HFF-Myc (cell line): ENCODE results near the gene SEC24A.
A peak's percentile ranks its signal among the peaks of the same experiment; 100 is the strongest.
"Not testable (repeated sequence)": the region's sequence is repeated elsewhere in the genome, so short reads cannot be mapped to it uniquely, and the experiment has no call there.

Source experiments
- DNase-seq: peaks from one replicate; pipeline ENCODE4 v3.0.0-alpha.2; 2011; ENCODE audit warnings: low read depth; ENCODE audit errors: extremely low read depth
- H3K4me3 ChIP-seq: replicated peaks from 2 replicates; pipeline ENCODE4 v1.5.1; 2011; ENCODE audit warnings: low read depth, mild to moderate bottlenecking, control low read depth, low read length
- TF ChIP-seq, protein P1 (sequence below): IDR thresholded peaks from 2 replicates; pipeline ENCODE4 v1.5.1; 2012; ENCODE audit warnings: mild to moderate bottlenecking, low read depth, low read length, control low read depth; ENCODE audit errors: missing control alignments

SEC24A gene

DNA sequence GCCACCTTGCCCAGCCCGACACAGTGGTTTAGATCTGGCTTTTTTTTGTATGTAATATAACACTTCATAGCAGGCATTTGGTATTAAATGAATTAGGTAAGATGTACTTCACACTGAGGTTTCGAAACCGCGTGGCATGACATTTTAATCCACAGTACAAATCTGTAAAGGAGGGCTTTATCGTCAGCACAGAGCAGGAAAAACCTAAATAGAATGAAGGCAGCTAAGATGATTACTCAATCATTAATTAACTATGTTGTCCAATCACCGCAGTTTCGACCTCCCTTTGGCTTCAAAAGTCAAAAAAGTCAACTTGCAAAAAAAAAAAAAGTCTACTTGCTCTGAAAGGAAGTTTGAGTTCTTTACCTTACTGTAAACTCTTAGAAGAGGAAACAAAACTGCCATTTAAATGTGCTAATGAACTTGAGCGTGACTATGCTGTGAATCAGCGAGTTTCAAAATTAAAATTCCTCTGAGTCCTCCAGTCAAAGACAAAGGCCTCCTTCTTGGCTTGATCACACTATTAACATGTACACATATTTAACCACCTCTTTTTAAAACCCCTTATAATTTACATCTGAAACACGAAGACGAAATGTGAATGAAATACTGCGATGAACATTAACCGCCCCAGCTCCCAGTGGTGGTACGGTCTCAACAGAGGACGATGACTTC, 698 bp upstream of the SEC24A start:
- TF ChIP-seq, protein P1, sequence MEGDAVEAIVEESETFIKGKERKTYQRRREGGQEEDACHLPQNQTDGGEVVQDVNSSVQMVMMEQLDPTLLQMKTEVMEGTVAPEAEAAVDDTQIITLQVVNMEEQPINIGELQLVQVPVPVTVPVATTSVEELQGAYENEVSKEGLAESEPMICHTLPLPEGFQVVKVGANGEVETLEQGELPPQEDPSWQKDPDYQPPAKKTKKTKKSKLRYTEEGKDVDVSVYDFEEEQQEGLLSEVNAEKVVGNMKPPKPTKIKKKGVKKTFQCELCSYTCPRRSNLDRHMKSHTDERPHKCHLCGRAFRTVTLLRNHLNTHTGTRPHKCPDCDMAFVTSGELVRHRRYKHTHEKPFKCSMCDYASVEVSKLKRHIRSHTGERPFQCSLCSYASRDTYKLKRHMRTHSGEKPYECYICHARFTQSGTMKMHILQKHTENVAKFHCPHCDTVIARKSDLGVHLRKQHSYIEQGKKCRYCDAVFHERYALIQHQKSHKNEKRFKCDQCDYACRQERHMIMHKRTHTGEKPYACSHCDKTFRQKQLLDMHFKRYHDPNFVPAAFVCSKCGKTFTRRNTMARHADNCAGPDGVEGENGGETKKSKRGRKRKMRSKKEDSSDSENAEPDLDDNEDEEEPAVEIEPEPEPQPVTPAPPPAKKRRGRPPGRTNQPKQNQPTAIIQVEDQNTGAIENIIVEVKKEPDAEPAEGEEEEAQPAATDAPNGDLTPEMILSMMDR, result no peak
- DNase-seq, result no peak
- H3K4me3 ChIP-seq, result peak overlapping the region; percentile 100

DNA sequence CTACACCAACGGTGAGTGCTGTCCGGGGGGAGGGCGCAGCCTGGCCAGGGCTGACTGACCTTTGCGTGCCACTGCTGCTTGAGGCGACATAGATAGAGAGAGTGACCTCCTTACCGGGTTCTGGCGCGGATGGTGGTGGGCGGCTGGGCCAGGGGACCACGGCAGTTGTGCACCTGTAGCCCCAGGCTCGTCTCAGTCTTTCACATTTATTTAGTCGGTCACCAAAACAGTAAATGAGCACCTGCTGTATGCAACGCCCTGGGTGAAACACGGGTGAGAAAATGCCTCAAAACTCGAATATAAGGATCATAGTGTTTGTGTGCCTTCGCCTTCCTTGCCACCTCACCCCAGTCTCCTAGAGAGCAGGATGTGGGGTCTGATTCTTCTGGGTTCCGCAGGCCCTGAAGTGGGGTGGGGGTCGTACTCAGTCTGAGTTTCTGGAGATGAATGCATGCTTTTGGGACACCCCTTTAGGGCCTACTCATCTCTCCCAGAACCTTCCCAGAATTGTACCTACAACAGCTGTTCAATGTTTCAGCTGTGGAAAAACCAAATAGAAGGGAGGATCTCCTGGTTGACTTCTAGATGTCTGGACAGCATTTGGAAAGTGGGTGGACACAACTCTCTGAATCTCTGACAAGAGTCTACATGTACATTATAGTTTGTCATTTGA, 714 bp downstream of the SEC24A start:
- TF ChIP-seq, protein P1, result no peak
- no peak for DNase-seq
- H3K4me3 ChIP-seq, result peak overlapping the region; percentile 100

DNA sequence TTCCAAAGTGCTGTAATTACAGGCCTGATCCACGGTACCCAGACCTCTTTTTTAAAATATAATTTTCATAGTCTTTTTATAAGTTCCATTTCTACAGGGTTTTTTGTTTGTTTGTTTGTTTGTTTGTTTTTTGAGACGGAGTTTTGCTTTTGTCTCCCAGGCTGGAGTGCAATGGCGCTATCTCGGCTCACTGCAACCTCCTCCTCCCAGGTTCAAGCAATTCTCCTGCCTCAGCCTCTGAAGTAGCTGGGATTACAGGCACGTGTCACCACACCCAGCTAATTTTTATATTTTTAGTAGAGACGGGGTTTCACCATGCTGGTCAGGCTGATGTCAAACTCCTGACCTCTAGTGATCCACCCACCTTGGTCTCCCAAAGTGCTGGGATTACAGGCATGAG, 2.1 kb downstream of the SEC24A start:
- not testable (repeated sequence) for DNase-seq
- H3K4me3 ChIP-seq, result peak overlapping the region; percentile 100

DNA sequence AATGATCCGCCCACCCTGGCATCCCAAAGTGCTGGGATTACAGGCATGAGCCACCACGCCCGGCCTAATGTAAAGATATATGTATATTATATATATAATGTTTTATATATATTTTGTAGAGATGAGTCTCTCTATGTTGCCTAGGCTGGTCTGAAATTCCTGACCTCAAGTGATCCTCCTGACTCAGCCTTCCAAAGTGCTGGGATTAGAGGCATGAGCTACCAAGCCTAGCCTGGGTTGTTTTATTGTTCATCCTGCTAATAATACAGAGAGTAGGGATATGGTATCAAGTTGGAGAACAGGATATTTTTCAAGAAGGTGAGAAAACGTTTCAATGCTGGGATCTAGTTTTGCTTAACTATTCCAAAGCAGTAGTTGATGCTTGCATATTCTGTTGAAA, 2.9 kb downstream of the SEC24A start:
- no peak overlapping the region for H3K4me3 ChIP-seq
- DNase-seq, result no peak
- TF ChIP-seq, protein P1, result no peak

DNA sequence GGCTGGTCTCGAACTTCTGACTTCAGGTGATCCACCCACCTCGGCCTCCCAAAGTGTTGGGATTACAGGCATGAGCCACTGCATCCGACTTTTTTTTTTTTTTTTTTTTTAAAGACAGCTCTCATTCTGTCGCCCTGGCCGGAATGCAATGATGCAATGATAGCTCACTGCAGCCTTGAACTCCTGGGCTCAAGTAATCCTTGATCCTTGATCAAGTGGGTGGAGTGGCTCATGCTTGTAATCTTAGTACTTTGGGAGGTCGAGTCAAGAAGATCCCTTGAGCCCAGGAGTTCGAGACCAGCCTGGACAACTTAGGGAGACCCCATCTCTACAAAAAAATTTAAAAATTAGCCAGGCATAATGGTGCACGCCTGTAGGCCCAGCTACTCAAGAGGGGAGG, 8.1 kb downstream of the SEC24A start:
- no peak for DNase-seq
- TF ChIP-seq, protein P1, result no peak
- H3K4me3 ChIP-seq, result no peak overlapping the region

DNA sequence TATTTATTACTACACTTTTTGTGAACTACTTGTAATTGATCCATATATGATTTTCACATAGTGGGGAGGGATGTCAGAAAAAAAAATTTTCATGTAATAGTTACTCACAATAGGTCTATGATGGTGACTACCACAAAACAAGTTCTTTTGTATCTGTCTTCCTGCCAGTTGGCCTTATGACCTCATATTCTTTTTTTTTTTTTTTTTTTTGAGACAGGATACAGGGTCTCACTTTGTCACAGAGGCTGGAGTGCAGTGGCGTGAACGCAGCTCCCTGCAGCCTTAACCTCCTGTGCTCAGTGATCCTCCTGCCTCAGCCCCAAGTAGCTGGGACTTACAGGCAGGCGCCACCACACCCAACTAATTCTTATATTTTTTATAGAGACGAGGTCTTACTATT, 10.9 kb downstream of the SEC24A start:
- no peak for DNase-seq
- TF ChIP-seq, protein P1, result no peak
- H3K4me3 ChIP-seq, result no peak overlapping the region

DNA sequence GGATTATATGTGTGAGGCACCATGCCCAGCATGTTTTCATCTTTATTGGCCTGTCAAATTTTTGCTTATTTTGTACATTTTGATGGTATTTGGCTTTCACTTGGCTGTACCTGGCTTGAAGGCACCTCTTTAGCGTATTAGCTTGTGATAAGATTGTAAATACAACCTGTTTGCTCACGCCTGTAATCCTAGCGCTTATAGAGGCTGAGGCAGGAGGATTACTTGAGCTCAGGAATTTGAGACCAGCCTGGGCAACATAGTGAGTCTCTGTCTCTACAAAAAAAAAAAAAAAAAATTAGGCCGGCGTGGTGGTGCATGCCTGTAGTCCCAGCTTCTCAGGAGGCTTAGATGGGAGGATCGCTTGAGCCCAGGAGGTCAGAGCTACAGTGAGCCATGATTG, 11.3 kb downstream of the SEC24A start:
- TF ChIP-seq, protein P1, result no peak
- no peak for DNase-seq
- no peak overlapping the region for H3K4me3 ChIP-seq
